ENCODE results near the gene PCNA. TPM values are rescaled to one million over a fixed set of nuclear protein-coding genes. Genes with fewer than 3 reads are reported as not detected.
"Not testable (repeated sequence)": the region's sequence is repeated elsewhere in the genome, so short reads cannot be mapped to it uniquely, and the experiment has no call there.

PCNA gene
- total RNA-seq, 1 donor from 2014 or later, result 44.3 TPM

GRCh38 chr20:5080384-5080877, 39.3 kb downstream of the PCNA start:
- Histone ChIP-seq H3K9me3 (no peaks in the 10 kb centered on the region), H3K27me3 (no peaks in the 10 kb centered on the region), H3K36me3 (no peaks in the 10 kb centered on the region), H3K27ac (peak overlapping the region; percentile 91), H3K4me3 (no peak overlapping the region), H3K4me1 (peaks cover 23% of the 10 kb centered on the region)
- DNase-seq, result peak; percentile 86
- ATAC-seq, result peak; percentile 83
- intact Hi-C loops (cut with DNase I), result no loop called here
- TF ChIP-seq, protein P1, sequence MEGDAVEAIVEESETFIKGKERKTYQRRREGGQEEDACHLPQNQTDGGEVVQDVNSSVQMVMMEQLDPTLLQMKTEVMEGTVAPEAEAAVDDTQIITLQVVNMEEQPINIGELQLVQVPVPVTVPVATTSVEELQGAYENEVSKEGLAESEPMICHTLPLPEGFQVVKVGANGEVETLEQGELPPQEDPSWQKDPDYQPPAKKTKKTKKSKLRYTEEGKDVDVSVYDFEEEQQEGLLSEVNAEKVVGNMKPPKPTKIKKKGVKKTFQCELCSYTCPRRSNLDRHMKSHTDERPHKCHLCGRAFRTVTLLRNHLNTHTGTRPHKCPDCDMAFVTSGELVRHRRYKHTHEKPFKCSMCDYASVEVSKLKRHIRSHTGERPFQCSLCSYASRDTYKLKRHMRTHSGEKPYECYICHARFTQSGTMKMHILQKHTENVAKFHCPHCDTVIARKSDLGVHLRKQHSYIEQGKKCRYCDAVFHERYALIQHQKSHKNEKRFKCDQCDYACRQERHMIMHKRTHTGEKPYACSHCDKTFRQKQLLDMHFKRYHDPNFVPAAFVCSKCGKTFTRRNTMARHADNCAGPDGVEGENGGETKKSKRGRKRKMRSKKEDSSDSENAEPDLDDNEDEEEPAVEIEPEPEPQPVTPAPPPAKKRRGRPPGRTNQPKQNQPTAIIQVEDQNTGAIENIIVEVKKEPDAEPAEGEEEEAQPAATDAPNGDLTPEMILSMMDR (IDR thresholded peaks at IDR 0.05), result no peak

DNA sequence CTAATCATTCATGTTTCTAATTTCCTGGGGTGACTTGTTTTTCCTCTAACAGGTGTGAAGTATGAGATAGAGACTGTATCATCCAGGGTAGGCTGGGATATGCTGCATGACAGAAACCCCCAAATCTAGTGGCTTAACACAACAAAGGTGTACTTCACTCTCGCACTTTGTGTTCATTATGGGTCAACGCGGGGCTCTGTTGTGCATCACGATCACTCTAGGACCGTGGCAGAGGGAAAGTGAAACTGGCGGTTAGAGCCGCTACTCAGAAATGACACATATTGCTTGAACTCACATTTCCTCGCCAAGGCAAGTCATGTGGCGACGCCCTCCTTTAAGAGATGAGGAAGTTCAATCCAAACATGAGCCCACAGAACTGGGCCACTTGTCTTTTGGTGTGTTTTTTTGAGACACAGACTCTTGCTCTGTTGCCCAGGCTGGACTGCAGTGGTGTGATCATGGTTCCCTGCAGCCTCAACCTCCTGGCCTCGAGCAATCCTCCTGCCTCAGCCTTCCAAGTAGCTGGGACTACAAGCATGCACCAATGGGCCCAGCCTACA, 41.3 kb downstream of the PCNA start:
- TF ChIP-seq, protein P1 (IDR thresholded peaks at IDR 0.05), result no peak
- Histone ChIP-seq H3K27ac (peak overlapping the region; percentile 91), H3K4me1 (peaks cover 31% of the 10 kb centered on the region), H3K27me3 (no peaks in the 10 kb centered on the region), H3K9me3 (no peaks in the 10 kb centered on the region), H3K36me3 (no peaks in the 10 kb centered on the region), H3K4me3 (peak overlapping the region; percentile 41)
- intact Hi-C loops (cut with DNase I), result no loop called here
- peak; percentile 94 for ATAC-seq
- DNase-seq, result peak; percentile 78

- Histone ChIP-seq H3K36me3 (no peaks in the 10 kb centered on the region), H3K4me1 (peaks cover 37% of the 10 kb centered on the region), H3K27me3 (no peaks in the 10 kb centered on the region), H3K9me3 (no peaks in the 10 kb centered on the region), H3K27ac (peak overlapping the region; percentile 91), H3K4me3 (peak overlapping the region; percentile 41)
- intact Hi-C loops (cut with DNase I), result no loop called here
- TF ChIP-seq, protein P1 (IDR thresholded peaks at IDR 0.05), result no peak
- no peak for ATAC-seq
- no peak for DNase-seq
Observed at GRCh38 chr20:5077761-5078387, 41.9 kb downstream of the PCNA start.

- Histone ChIP-seq H3K4me1 (peaks cover 38% of the 10 kb centered on the region), H3K27ac (peak overlapping the region; percentile 91)
- intact Hi-C loops (cut with DNase I); H3K27me3 ChIP-seq; H3K9me3 ChIP-seq; H3K4me3 ChIP-seq; DNase-seq; H3K36me3 ChIP-seq; ATAC-seq: not testable (repeated sequence)
Observed at GRCh38 chr20:5076913-5077312, 42.8 kb downstream of the PCNA start.

- Histone ChIP-seq H3K4me1 (peaks cover 30% of the 10 kb centered on the region), H3K9me3 (no peaks in the 10 kb centered on the region), H3K4me3 (no peak overlapping the region), H3K27ac (no peak overlapping the region), H3K27me3 (no peaks in the 10 kb centered on the region), H3K36me3 (no peaks in the 10 kb centered on the region)
- TF ChIP-seq, protein P1 (IDR thresholded peaks at IDR 0.05), result no peak
- intact Hi-C loops (cut with DNase I), result no loop called here
- DNase-seq, result no peak
- no peak for ATAC-seq
Observed at GRCh38 chr20:5074232-5074674, 45.5 kb downstream of the PCNA start.

DNA sequence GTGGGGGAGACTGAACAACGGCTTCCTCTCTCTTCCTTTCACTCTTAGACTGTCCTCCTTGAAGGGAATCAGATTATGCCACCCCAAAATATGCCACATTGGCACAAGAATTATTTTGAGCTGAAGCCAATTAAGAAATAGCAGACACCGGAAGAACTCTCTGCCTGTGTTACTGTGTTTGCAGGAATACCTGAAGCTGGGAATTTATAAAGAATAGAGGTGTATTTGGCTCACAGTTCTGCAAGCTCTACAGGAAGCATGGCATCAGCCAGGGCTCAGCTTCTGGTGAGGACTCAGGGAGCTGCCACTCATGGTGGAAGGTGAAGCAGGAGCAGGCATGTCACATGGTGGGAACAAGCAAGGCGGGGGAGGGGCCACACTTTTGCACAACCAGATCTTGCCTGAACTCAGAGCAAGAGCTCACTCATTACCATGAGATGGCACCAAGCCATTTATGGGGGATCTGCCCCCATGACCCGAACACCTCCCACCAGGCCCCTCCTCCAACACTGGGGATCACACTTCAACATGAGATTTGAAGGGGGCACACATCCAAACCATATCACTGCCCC, 46.0 kb downstream of the PCNA start:
- no peaks in the 10 kb centered on the region for H3K27me3 ChIP-seq
- peak overlapping the region; percentile 43 for H3K27ac ChIP-seq
- H3K9me3 ChIP-seq, result no peaks in the 10 kb centered on the region
- ATAC-seq (no peak), DNase-seq (peak; percentile 70)
- TF ChIP-seq, protein P1 (IDR thresholded peaks at IDR 0.05), result no peak
- intact Hi-C loops (cut with DNase I), result no loop called here
- H3K36me3 ChIP-seq, result no peaks in the 10 kb centered on the region
- H3K4me1 ChIP-seq, result peaks cover 25% of the 10 kb centered on the region
- no peak overlapping the region for H3K4me3 ChIP-seq
